ENCODE data around the gene TDG. TPM values are rescaled to one million over a fixed set of nuclear protein-coding genes. Genes with fewer than 3 reads are reported as not detected.
A peak's percentile ranks its signal among the peaks of the same experiment; 100 is the strongest.
"Not testable (repeated sequence)": the region's sequence is repeated elsewhere in the genome, so short reads cannot be mapped to it uniquely, and the experiment has no call there.

The TDG gene
- total RNA-seq, 2 donors from 2014 or later = 13.2 to 17.5 TPM

GRCh38 chr12:104022786-104023185, 57.1 kb downstream of the TDG start:
- TF ChIP-seq POLR2A (IDR thresholded peaks at IDR 0.05) (no peak), CTCF (IDR thresholded peaks at IDR 0.05) (no peak)
- DNase-seq (no peak), ATAC-seq (no peak)
- Histone ChIP-seq H3K27me3 (no peaks in the 10 kb centered on the region), H3K36me3 (replicated peaks in 1 of 2; ENCODE audit: insufficient read depth in 1 of 2, low read depth in 2 of 2) (no peaks in the 10 kb centered on the region), H3K9me3 (no peaks in the 10 kb centered on the region), H3K4me1 (no peaks in the 10 kb centered on the region), H3K27ac (no peak overlapping the region), H3K4me3 (no peak overlapping the region)
- intact Hi-C loops (cut with DNase I) = no loop called here
- 62 to 68% methylated on average over 3 of the region's 3 CpGs for WGBS, 2 donors

- Histone ChIP-seq H3K27ac (no peak overlapping the region), H3K36me3 (replicated peaks in 1 of 2; ENCODE audit: insufficient read depth in 1 of 2, low read depth in 2 of 2) (no peaks in the 10 kb centered on the region), H3K4me1 (no peaks in the 10 kb centered on the region), H3K9me3 (no peaks in the 10 kb centered on the region), H3K27me3 (no peaks in the 10 kb centered on the region), H3K4me3 (no peak overlapping the region)
- TF ChIP-seq POLR2A (IDR thresholded peaks at IDR 0.05) = no peak
- no peak for TF ChIP-seq CTCF (IDR thresholded peaks at IDR 0.05)
- intact Hi-C loops (cut with DNase I) = no loop called here
- DNase-seq (no peak), ATAC-seq (no peak)
- 90 to 97% methylated on average over 2 of the region's 2 CpGs for WGBS, 2 donors
These were observed 58.0 kb downstream of the TDG start for GRCh38 chr12:104023710-104024109.

- Histone ChIP-seq H3K27me3 (no peaks in the 10 kb centered on the region), H3K9me3 (no peaks in the 10 kb centered on the region), H3K4me1 (no peaks in the 10 kb centered on the region), H3K4me3 (no peak overlapping the region), H3K27ac (no peak overlapping the region), H3K36me3 (replicated peaks in 1 of 2; ENCODE audit: insufficient read depth in 1 of 2, low read depth in 2 of 2) (no peaks in the 10 kb centered on the region)
- TF ChIP-seq POLR2A (IDR thresholded peaks at IDR 0.05) (no peak), CTCF (IDR thresholded peaks at IDR 0.05) (no peak)
- intact Hi-C loops (cut with DNase I) = no loop called here
- ATAC-seq = no peak
- WGBS, 2 donors = 87 to 93% methylated on average over 6 of the region's 6 CpGs
- DNase-seq = no peak
These were observed 58.7 kb downstream of the TDG start for GRCh38 chr12:104024348-104024747.

GRCh38 chr12:104025771-104026170, 60.1 kb downstream of the TDG start:
- ATAC-seq (no peak), DNase-seq (no peak)
- no peaks in the 10 kb centered on the region for H3K9me3 ChIP-seq
- H3K4me1 ChIP-seq = no peaks in the 10 kb centered on the region
- intact Hi-C loops (cut with DNase I) = no loop called here
- H3K4me3 ChIP-seq = no peak overlapping the region
- 92 to 97% methylated on average over 2 of the region's 2 CpGs for WGBS, 2 donors
- H3K27me3 ChIP-seq = no peaks in the 10 kb centered on the region
- no peak for TF ChIP-seq POLR2A (IDR thresholded peaks at IDR 0.05)
- no peaks in the 10 kb centered on the region for H3K36me3 ChIP-seq (replicated peaks in 1 of 2; ENCODE audit: insufficient read depth in 1 of 2, low read depth in 2 of 2)
- no peak overlapping the region for H3K27ac ChIP-seq

- H3K4me3 ChIP-seq = no peak overlapping the region
- H3K27ac ChIP-seq = no peak overlapping the region
- H3K27me3 ChIP-seq = no peaks in the 10 kb centered on the region
- intact Hi-C loops (cut with DNase I) = no loop called here
- ATAC-seq (no peak), DNase-seq (no peak)
- H3K36me3 ChIP-seq (replicated peaks in 1 of 2; ENCODE audit: insufficient read depth in 1 of 2, low read depth in 2 of 2) = no peaks in the 10 kb centered on the region
- WGBS, 2 donors = 54 to 57% methylated on average over 5 of the region's 5 CpGs
- H3K9me3 ChIP-seq = no peaks in the 10 kb centered on the region
- TF ChIP-seq POLR2A (IDR thresholded peaks at IDR 0.05) = no peak
- TF ChIP-seq CTCF (IDR thresholded peaks at IDR 0.05) = no peak
- no peaks in the 10 kb centered on the region for H3K4me1 ChIP-seq
These were observed 61.3 kb downstream of the TDG start for GRCh38 chr12:104026841-104027599.

- WGBS, 2 donors = 91% methylated on average over 11 of the region's 27 CpGs
These were observed 64.9 kb downstream of the TDG start for GRCh38 chr12:104030596-104030995.

GRCh38 chr12:104036143-104036542, 70.5 kb downstream of the TDG start:
- H3K9me3 ChIP-seq; ATAC-seq; intact Hi-C loops (cut with DNase I); H3K27me3 ChIP-seq; DNase-seq; H3K4me1 ChIP-seq; H3K27ac ChIP-seq; H3K36me3 ChIP-seq (replicated peaks in 1 of 2; ENCODE audit: insufficient read depth in 1 of 2, low read depth in 2 of 2); H3K4me3 ChIP-seq: not testable (repeated sequence)
- 76 to 79% methylated on average over 2 of the region's 2 CpGs for WGBS, 2 donors

More at GRCh38 chr12:104030596-104030995, 64.9 kb downstream of the TDG start:
- H3K36me3 ChIP-seq (replicated peaks in 1 of 2; ENCODE audit: insufficient read depth in 1 of 2, low read depth in 2 of 2); H3K4me3 ChIP-seq; intact Hi-C loops (cut with DNase I); DNase-seq; H3K27me3 ChIP-seq; H3K4me1 ChIP-seq; H3K27ac ChIP-seq; H3K9me3 ChIP-seq: not testable (repeated sequence)
- peak; percentile 45 for ATAC-seq
